DOHH2 (cell line): ENCODE data around the gene NKAIN2.
"Not testable (repeated sequence)": the region's sequence is repeated elsewhere in the genome, so short reads cannot be mapped to it uniquely, and the experiment has no call there.

Experiments
- CTCF ChIP-seq: fragments of 200-600 bp; sonication (generic); IDR thresholded peaks from one replicate; pipeline ENCODE4 v1.5.1; 2014; ENCODE audit warnings: antibody characterized with exemption, mild to moderate bottlenecking, low read depth, low read length; ENCODE audit not compliant: poor library complexity, severe bottlenecking
- EZH2phosphoT487 ChIP-seq: fragments of 200-600 bp; sonication (generic); IDR thresholded peaks from 2 replicates; pipeline ENCODE4 v1.6.1; 2017; ENCODE audit warnings: borderline replicate concordance, mild to moderate bottlenecking, antibody characterized with exemption, low read length, moderate library complexity, mixed read lengths

GRCh38 chr6:124564125-124564524 is 760.5 kb downstream of the NKAIN2 start:
- TF ChIP-seq CTCF, EZH2phosphoT487: not testable (repeated sequence)
